Loucy (cell line): ENCODE data around the gene HHLA2.

Experiments
- CTCF ChIP-seq: fragments of 200-600 bp; sonication (generic); conservative IDR thresholded peaks from 2 replicates; pipeline ENCODE4 v1.5.1; 2014; ENCODE audit warnings: mild to moderate bottlenecking, antibody characterized with exemption, low read length
- EZH2phosphoT487 ChIP-seq: fragments of 200-600 bp; IDR thresholded peaks from 2 replicates; pipeline ENCODE4 v1.6.1; 2018; ENCODE audit warnings: antibody characterized with exemption, mild to moderate bottlenecking, moderate library complexity, borderline replicate concordance

GRCh38 chr3:108408883-108409799 lies 112.8 kb downstream of the HHLA2 start:
- TF ChIP-seq CTCF (no peak), EZH2phosphoT487 (no peak)
